IPS DF 4.7 (cell line): ENCODE results near the gene ITPR1.

Experiments
- DNase-seq: peaks from one replicate; pipeline ENCODE4 v3.0.0-alpha.2; 2013; ENCODE audit warnings: low spot score; ENCODE audit errors: extremely low read depth

Gene ITPR1

GRCh38 chr3:4804161-4805058, 311.3 kb downstream of the ITPR1 start:
- no peak for DNase-seq

DNA sequence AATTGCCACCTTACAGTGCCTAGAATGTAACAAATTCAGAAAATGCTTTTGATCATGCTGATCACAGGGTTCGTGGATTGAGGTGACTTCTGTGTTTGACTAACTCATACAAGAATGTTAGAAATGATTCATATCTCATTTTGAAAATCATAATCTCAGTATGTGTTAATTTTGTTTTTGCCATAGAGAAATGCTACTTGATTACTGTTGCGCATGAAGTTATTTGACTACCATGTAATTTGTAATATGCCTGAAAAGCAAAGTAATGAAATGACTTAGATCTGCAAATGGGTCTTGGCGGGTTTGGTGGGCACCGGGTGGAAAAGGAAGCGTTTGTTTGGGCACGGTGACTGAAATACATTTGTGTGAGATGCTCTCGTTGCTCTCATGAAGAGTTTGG, 312.5 kb downstream of the ITPR1 start:
- no peak for DNase-seq

DNA sequence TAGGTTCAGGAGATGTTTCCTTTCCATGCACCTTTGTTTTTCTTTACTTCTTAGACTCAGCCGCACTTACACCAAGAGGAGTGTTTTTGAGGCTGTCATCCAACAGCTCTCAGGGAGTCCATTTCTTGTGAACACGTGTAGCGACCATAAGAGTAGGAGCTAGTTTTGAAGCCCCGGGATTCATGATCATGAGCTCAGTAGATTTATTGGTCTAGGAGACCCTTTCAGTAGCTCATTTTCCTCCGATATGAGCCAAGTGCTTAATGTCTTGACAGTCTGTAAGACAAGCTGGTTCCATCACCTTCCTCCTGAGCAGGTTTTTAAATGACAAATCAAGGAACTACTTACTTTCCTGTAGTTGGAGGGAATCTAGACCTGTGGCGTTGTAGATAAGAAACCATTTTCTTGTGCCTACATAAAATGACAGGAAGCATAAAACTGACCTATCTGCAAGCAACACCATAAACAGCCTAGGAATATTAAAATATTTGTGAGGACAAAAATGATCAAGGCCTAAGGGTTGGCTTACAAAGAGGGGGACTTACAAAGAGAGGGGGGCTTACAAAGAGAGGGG, 313.5 kb downstream of the ITPR1 start:
- DNase-seq: no peak

GRCh38 chr3:4807381-4808280, 314.5 kb downstream of the ITPR1 start:
- no peak for DNase-seq

- DNase-seq: no peak
These were observed 315.5 kb downstream of the ITPR1 start for GRCh38 chr3:4808637-4809036.

DNA sequence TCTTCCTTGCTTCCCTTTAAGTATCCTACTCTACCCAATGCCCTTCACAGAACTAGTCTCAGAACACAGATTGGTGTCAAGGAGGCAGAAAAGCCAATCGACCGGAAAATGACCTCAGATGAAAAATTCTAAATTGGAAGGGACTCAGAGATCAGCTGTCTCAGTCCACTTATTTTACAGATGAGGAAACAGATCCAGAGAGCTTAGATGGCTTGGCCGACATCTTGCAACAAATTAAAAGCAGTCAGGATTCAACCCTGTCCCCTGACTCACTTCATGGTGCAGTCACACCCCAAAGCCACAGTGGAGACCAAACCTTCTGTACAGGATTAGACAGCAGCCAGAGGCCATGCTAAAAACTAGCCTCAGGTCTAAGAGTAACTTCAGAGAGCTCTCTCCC, 316.8 kb downstream of the ITPR1 start:
- no peak for DNase-seq

DNA sequence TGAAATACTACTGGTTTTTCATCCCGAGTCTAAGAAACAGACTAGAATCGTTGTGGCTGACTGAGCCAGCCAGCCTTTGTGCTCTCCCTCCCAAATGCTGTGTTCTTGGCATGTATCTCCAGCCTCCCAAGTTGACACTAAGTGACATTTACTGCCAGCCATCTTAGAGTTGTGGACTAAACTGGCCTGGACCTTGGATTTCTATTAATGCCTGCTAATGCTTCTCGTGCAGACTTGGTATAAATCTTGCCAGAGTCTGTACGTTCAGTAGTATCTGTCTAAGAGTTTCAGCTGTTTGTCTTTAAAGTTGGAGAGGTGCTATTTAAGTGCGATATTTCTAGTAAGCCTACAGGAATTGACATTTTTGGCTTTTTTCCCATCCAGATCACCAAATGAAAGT, 319.4 kb downstream of the ITPR1 start:
- no peak for DNase-seq

DNA sequence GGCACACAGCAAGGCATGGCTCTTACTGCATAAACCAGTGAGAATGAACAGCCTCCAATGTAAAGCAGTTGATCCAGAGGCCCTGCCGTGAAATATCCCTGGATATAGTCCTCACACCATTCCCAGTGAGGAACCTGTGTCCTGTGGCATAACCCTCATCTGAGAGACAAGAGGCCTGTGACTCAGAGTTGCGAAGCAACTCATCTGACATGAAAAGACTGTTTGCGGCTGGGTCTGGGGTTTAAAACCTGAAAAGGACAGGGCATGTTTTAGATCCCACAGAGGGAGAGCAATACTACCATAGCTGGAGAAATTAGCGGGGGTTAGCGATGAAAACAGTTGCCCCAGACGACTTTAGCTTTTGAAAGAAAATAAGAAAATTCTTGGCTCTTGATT, 320.8 kb downstream of the ITPR1 start:
- no peak for DNase-seq

DNA sequence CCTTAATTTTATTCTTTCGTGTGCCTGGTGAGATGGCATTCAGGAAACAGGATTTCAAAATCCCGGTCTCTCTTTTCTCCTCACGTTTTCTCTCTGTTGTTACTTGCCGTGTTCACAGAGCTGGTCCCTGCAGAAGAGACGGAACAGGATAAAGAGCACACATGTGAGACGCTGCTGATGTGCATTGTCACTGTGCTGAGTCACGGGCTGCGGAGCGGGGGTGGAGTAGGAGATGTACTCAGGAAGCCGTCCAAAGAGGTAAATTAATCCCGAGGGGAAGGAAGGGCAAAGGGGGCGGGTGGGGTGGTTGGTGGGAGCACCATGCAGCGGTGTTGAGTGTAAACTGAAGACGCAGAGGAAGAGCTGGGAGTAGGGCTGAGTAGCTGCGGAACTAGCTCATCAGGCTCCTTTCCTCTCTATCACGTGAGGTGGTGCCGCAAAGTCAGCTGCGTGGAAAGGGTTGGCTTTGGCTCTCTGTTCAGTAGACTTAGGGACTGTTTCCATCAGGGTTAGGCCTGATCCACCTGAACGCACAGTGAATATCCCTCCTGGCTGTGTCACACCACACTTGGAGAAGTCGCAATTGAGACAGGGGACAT, 321.3 kb downstream of the ITPR1 start:
- DNase-seq: no peak

GRCh38 chr3:4814904-4815574, 321.9 kb downstream of the ITPR1 start:
- DNase-seq: no peak

DNA sequence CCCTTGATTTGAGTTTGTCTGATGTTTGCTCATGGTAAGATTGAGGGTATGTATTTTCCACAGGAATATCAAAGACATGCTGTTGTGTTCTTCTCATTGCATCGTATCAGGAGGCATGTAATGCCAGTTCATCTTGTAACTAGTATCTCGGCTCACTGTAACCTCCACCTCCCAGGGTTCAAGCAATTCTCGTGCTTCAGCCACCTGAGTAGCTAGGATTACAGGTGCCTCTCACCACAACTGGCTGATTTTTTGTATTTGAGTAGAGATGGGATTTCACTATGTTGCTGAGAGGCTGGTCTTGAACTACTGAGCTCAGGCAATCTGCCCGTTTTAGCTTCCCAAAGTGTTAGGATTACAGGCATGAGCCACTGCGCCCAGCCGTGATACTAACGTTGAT, 323.2 kb downstream of the ITPR1 start:
- no peak for DNase-seq

- DNase-seq: no peak
These were observed 323.6 kb downstream of the ITPR1 start for GRCh38 chr3:4816718-4817117.

DNA sequence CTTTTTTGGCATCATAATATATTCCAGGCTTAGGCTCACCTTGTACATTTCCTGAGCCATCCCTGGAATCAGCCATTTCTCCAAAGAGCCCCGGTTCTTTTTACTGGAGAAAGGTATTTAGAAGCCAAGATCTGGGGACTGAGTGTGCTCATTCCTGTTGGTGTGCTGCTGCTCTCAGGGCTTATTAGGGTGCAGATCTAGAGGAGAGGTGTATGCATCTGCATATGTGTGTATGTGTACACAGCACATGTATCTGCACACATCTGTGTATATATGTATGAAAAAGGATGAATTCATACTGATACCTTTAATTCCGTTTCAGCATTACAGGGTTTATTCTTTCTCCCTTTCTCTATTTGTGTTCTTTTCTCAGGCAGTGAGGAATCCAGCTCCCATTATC, 324.0 kb downstream of the ITPR1 start:
- DNase-seq: no peak

GRCh38 chr3:4818164-4818563, 325.0 kb downstream of the ITPR1 start:
- DNase-seq: no peak

- no peak for DNase-seq
These were observed 326.0 kb downstream of the ITPR1 start for GRCh38 chr3:4818986-4819693.

- no peak for DNase-seq
These were observed 326.6 kb downstream of the ITPR1 start for GRCh38 chr3:4819746-4820145.

DNA sequence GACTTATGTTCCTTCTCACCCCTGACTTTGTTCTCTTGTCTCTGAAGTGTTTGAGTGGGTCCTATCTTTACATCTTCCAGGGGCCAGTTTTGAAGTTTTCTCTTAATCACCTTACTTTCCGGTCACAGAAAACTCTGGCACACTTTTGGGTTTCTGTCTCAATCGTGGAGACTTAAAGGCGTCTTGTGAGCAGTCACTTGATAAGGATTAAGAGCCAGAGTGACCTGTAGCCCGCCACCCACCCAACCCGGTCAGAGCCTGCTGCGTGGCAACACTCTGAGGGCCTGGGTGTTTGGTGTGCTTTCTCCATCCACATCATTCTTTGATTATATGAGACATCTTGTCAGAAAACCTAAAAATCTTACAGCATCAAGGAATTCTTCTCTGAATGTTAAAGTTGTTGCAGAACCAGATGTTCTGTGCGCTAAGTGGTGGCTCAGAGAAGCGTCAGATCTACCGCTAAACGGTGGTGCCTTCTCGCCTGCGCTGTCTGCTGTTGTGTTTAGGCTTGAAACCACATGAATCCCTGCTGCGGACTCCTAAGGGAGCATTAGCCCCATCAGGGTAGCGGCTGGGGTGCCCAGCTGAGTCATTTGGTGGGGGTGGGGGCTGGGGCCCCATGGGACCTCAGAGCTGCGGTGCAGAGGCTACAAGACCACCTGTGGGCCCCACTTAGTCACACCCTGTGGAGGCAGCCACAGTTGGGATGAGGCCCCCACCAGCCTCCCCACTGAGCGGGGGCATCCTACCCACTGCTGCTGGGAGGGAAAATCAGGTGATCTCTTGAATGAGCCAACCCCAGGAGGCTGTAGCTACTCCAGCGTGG, 327.4 kb downstream of the ITPR1 start:
- no peak for DNase-seq

GRCh38 chr3:4821338-4821737, 328.2 kb downstream of the ITPR1 start:
- DNase-seq: no peak

DNA sequence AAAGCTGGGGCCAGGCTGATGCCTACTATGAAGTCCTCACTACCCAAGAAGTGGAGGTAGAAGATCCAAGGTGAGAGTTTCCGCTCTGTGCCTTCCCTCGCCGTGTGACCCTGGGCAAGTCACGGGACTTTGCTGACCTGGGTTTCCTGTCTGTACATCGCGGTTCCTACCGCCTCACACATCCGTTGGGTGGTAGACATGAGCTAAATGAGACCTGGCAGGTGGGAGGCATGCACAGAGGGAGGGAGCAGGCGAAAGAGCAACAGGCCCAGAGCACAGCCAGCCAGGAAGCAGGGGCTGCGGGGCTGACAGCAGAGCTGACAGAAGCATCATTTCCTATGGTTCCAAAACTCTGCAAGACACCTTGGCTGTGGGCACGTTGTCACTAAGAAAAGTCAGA, 328.8 kb downstream of the ITPR1 start:
- no peak for DNase-seq

DNA sequence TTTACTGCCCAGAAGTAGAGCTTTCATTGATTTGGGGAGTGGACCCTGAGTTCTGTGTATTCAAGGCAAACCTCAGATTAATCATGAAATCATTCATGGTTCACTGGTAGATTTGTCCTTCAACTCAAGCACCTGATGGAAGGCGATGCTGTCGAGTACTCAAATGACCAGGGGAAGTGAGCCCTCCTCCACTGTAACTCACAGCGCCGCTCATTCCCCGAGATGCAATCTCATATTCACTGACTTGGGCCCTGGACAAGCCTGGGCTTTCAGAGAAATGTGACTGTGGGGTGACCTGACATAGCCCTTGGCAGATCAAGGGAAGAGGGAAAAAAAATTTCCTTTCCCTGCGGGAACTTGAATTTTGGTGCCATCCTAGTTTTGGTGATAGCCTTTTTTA, 329.4 kb downstream of the ITPR1 start:
- no peak for DNase-seq
